GM23248 (cell line): ENCODE data around the gene NUP42.

ENCODE experiments used
- EZH2 ChIP-seq: fragments of 200-600 bp; sonication (generic); IDR thresholded peaks from 2 replicates; pipeline ENCODE4 v1.6.1; 2018; ENCODE audit warnings: antibody characterized with exemption, mild to moderate bottlenecking; ENCODE audit not compliant: insufficient read depth, poor library complexity, severe bottlenecking
- EZH2phosphoT487 ChIP-seq: fragments of 200-600 bp; sonication (generic); IDR thresholded peaks from 2 replicates; pipeline ENCODE4 v1.6.1; 2018; ENCODE audit warnings: antibody characterized with exemption, moderate library complexity, mild to moderate bottlenecking, low read depth; ENCODE audit not compliant: insufficient read depth

DNA sequence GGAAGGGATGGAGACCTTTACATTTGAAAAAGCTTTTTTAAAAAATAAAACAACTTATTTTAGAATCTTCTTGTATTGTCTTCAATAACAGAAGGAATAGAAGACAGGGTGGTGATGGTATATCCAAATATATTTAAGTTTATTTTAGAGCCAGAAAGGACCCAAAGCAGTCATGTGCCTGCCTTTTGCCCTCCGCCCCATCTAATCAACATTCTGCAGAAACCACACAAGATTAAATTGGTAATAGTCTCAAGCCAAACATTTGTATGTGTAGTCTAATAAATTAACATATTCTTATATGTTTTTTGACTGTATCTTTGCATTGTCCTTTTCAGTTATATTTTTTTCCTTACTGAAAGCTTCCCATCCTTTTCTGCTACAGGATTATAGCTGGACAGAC, 16.5 kb upstream of the NUP42 start:
- no peak for TF ChIP-seq EZH2
- no peak for TF ChIP-seq EZH2phosphoT487
